A673 (cell line): ENCODE results near the gene ZFYVE28. TPM values are rescaled to one million over a fixed set of nuclear protein-coding genes. Genes with fewer than 3 reads are reported as not detected.

Source experiments
- BruUV-seq: library from RNA; stranded (reverse); fragments of 400-500 nt; replicated peaks from 2 replicates; lab custom pipeline; 2021; lab: Mats Ljungman, UMichigan
- CTCF ChIA-PET: fragments of 300-600 bp; sonication (Branson Sonifier 250); formaldehyde crosslinking; loops from one replicate; lab custom pipeline; 2022; ENCODE audit warnings: antibody characterized with exemption; lab: Charles Lee
- POLR2A ChIA-PET: fragments of 300-600 bp; sonication (Branson Sonifier 250); formaldehyde crosslinking; loops from one replicate; lab custom pipeline; 2022; ENCODE audit warnings: antibody characterized with exemption; ENCODE audit not compliant: low non-redundant PET; lab: Charles Lee
- DNase-seq: peaks from one replicate; pipeline ENCODE4 v3.0.0-alpha.2; 2015; ENCODE audit warnings: low spot score
- H3K27ac ChIP-seq: fragments of 200-600 bp; sonication (generic); 2 replicates; pipeline ENCODE4 v1.5.1; 2016; ENCODE audit warnings: mixed run types, low read depth, mild to moderate bottlenecking, mixed read lengths, antibody characterized with exemption, low read length; ENCODE audit not compliant: poor library complexity, severe bottlenecking
- H3K27me3 ChIP-seq: fragments of 200-600 bp; sonication (generic); replicated peaks from 2 replicates; pipeline ENCODE4 v1.6.1; 2017; ENCODE audit warnings: mixed run types, low read depth, mild to moderate bottlenecking, mixed read lengths, antibody characterized with exemption, low read length; ENCODE audit not compliant: insufficient read depth, poor library complexity
- H3K36me3 ChIP-seq: fragments of 200-600 bp; sonication (generic); 2 replicates; pipeline ENCODE4 v1.6.1; 2016; ENCODE audit warnings: mixed run types, mild to moderate bottlenecking, mixed read lengths, antibody characterized with exemption, low read length; ENCODE audit not compliant: insufficient read depth, poor library complexity, severe bottlenecking
- H3K4me1 ChIP-seq: fragments of 200-600 bp; sonication (generic); 2 replicates; pipeline ENCODE4 v1.6.1; 2017; ENCODE audit warnings: mixed run types, mild to moderate bottlenecking, mixed read lengths, antibody characterized with exemption, low read length; ENCODE audit not compliant: insufficient read depth, poor library complexity, severe bottlenecking
- H3K4me3 ChIP-seq: fragments of 200-600 bp; sonication (generic); 2 replicates; pipeline ENCODE4 v1.5.1; 2016; ENCODE audit warnings: low read depth, mixed run types, mild to moderate bottlenecking, mixed read lengths, low read length; ENCODE audit not compliant: poor library complexity, severe bottlenecking
- H3K9me3 ChIP-seq: fragments of 200-600 bp; sonication (generic); 2 replicates; pipeline ENCODE4 v1.6.1; 2016; ENCODE audit warnings: mixed run types, low read depth, mild to moderate bottlenecking, mixed read lengths, antibody characterized with exemption, low read length; ENCODE audit not compliant: poor library complexity, severe bottlenecking
- CTCF ChIP-seq: fragments of 300-800, 200-600 bp; sonication (generic); conservative IDR thresholded peaks from 2 replicates; pipeline ENCODE4 v1.5.1; 2017; ENCODE audit warnings: low read depth, mild to moderate bottlenecking, antibody characterized with exemption, low read length, moderate library complexity, mixed read lengths
- EZH2 ChIP-seq: fragments of 200-600 bp; sonication (generic); IDR thresholded peaks from 2 replicates; pipeline ENCODE4 v1.6.1; 2017; ENCODE audit warnings: borderline replicate concordance, low read depth, mild to moderate bottlenecking, mixed read lengths, antibody characterized with exemption, low read length; ENCODE audit not compliant: poor library complexity, severe bottlenecking
- intact Hi-C: fragments of 100-400 bp; cut with micrococcal nuclease; formaldehyde crosslinking; loops from one replicate; pipeline ENCODE4 v1.10.0; 2022; ENCODE audit not compliant: unreplicated experiment
- total RNA-seq: library from RNA; stranded (reverse); gene quantifications from 2 replicates; pipeline ENCODE4 v1.2.3, GENCODE V29; 2021

Gene ZFYVE28
- total RNA-seq, 1 experiment from 2014 or later, result 8.6 TPM

GRCh38 chr4:2443956-2444740 lies 25.7 kb upstream of the ZFYVE28 start:
- Histone ChIP-seq H3K4me3 (no peak overlapping the region), H3K36me3 (no peaks in the 10 kb centered on the region), H3K27me3 (no peaks in the 10 kb centered on the region), H3K27ac (no peak overlapping the region), H3K9me3 (no peaks in the 10 kb centered on the region), H3K4me1 (no peaks in the 10 kb centered on the region)
- no TSS peak for BruUV-seq
- POLR2A ChIA-PET, result no interaction called here
- intact Hi-C loops, result no loop called here
- no peak for DNase-seq
- CTCF ChIA-PET, result no interaction called here
- no peak for TF ChIP-seq CTCF
- no peak for TF ChIP-seq EZH2

GRCh38 chr4:2443061-2443730 lies 24.8 kb upstream of the ZFYVE28 start:
- H3K36me3 ChIP-seq, result no peaks in the 10 kb centered on the region
- no peaks in the 10 kb centered on the region for H3K9me3 ChIP-seq
- intact Hi-C loops, result no loop called here
- no peak overlapping the region for H3K4me3 ChIP-seq
- POLR2A ChIA-PET, result interaction anchor here (0.6 kb wide), 1 partner anchor 149 kb away, joined by 11 read pairs; no protein-coding TSS in a partner anchor
- TF ChIP-seq EZH2, result no peak
- no peak for TF ChIP-seq CTCF
- CTCF ChIA-PET, result no interaction called here
- H3K4me1 ChIP-seq, result no peaks in the 10 kb centered on the region
- H3K27ac ChIP-seq, result no peak overlapping the region
- no peak for DNase-seq
- H3K27me3 ChIP-seq, result no peaks in the 10 kb centered on the region
- no TSS peak for BruUV-seq

GRCh38 chr4:2442175-2442993 lies 23.9 kb upstream of the ZFYVE28 start:
- no peaks in the 10 kb centered on the region for H3K9me3 ChIP-seq

More at GRCh38 chr4:2442175-2442993, 23.9 kb upstream of the ZFYVE28 start:
- H3K27me3 ChIP-seq, result no peaks in the 10 kb centered on the region
- H3K36me3 ChIP-seq, result no peaks in the 10 kb centered on the region
- TF ChIP-seq CTCF (no peak), EZH2 (no peak)
- intact Hi-C loops, result no loop called here
- no TSS peak for BruUV-seq
- H3K27ac ChIP-seq, result no peak overlapping the region
- POLR2A ChIA-PET, result interaction anchor here (0.6 kb wide), 1 partner anchor 148 kb away, joined by 11 read pairs; no protein-coding TSS in a partner anchor
- CTCF ChIA-PET, result interaction anchor here (0.5 to 1.6 kb wide), 6 partner anchors 16 to 222 kb away, joined by 3 to 13 read pairs (median 4); no protein-coding TSS in a partner anchor
- H3K4me3 ChIP-seq, result no peak overlapping the region
- peak; percentile 24 for DNase-seq
- no peaks in the 10 kb centered on the region for H3K4me1 ChIP-seq
